K562 (cell line): ENCODE results near the gene PATJ. TPM values are rescaled to one million over a fixed set of nuclear protein-coding genes. Genes with fewer than 3 reads are reported as not detected.

Source experiments
- ATAC-seq: fragments of 200-7000 bp; cut with Tn5 transposase; 3 replicates; pipeline ENCODE4 v1.9.1; 2020; ENCODE audit warnings: moderate library complexity
- BruUV-seq: library from RNA; stranded (reverse); fragments of 400-500 nt; replicated peaks from 2 replicates; lab custom pipeline; 2021; lab: Mats Ljungman, UMichigan
- CTCF ChIA-PET: fragments of 300-600 bp; formaldehyde crosslinking; extraction: SDS; loops from one replicate; lab custom pipeline; 2021; ENCODE audit warnings: low intra/inter-chr PET ratio; lab: Yijun Ruan, JAX
- POLR2A ChIA-PET: fragments of 300-600, 350-650 bp; sonication (Branson Sonifier 250); formaldehyde crosslinking; extraction: SDS; loops from one replicate; lab custom pipeline; 2021; ENCODE audit warnings: antibody characterized with exemption, inconsistent platforms; lab: Yijun Ruan, JAX
- DNase-seq, 4 experiments: peaks; one replicate each; pipeline versions ENCODE4 v3.0.0 to v3.0.0-alpha.2; 2011 to 2018; ENCODE audit warnings: low spot score in 3 of 4, mixed read lengths in 3 of 4; ENCODE audit errors: extremely low read depth in 1 of 4
- FAIRE-seq: peaks from 2 replicates; lab custom pipeline; 2011; peaks lifted over from hg19 to GRCh38; lab: Jason Lieb, UNC
- H2AFZ ChIP-seq: 2 replicates; pipeline ENCODE4 v1.6.0; 2011; ENCODE audit warnings: low read depth, low read length, control low read depth, inconsistent platforms
- H3K27ac ChIP-seq: fragments of 200-600 bp; 3 replicates; pipeline ENCODE4 v1.8.0; 2011; ENCODE audit warnings: low read depth, mild to moderate bottlenecking, control low read depth, inconsistent platforms, low read length, moderate library complexity, mixed read lengths; ENCODE audit errors: extremely low read depth
- H3K27me3 ChIP-seq, 2 experiments: fragments of 300-600 bp in 1 of 2; 2 replicates in 1 of 2; 3 replicates in 1 of 2; pipeline versions ENCODE4 v1.6.0 to v1.8.0; 2011; ENCODE audit warnings: inconsistent platforms in 2 of 2, low read length in 2 of 2, mild to moderate bottlenecking in 1 of 2, mixed read lengths in 1 of 2, moderate library complexity in 1 of 2; ENCODE audit not compliant: control insufficient read depth in 2 of 2, insufficient read depth in 2 of 2
- H3K36me3 ChIP-seq: fragments of 300-600 bp; 3 replicates; pipeline ENCODE4 v1.8.0; 2011; ENCODE audit warnings: mild to moderate bottlenecking, low read length, inconsistent platforms; ENCODE audit not compliant: control insufficient read depth, insufficient read depth
- H3K4me1 ChIP-seq, 2 experiments: fragments of 200-600 bp in 1 of 2; replicated peaks in 1 of 2; 2 replicates in 1 of 2; 3 replicates in 1 of 2; pipeline versions ENCODE4 v1.5.1 to v1.8.0; 2011; ENCODE audit warnings: inconsistent platforms in 2 of 2, low read length in 2 of 2, mild to moderate bottlenecking in 1 of 2, mixed read lengths in 1 of 2, moderate library complexity in 1 of 2; ENCODE audit not compliant: control insufficient read depth in 2 of 2, insufficient read depth in 2 of 2
- H3K4me2 ChIP-seq: 2 replicates; pipeline ENCODE4 v1.6.1; 2011; ENCODE audit warnings: low read length, control low read depth, inconsistent platforms, mixed read lengths; ENCODE audit not compliant: insufficient read depth
- H3K4me3 ChIP-seq: fragments of 200-600 bp; sonication (generic), shearing (Covaris generic); 2 replicates; pipeline ENCODE4 v1.5.1; 2016; ENCODE audit warnings: control low read depth, inconsistent platforms
- H3K79me2 ChIP-seq: fragments of 200-600 bp; 3 replicates; pipeline ENCODE4 v1.8.0; 2011; ENCODE audit warnings: low read length, inconsistent platforms; ENCODE audit not compliant: control insufficient read depth, insufficient read depth
- H3K9ac ChIP-seq, 2 experiments: 2 replicates each; pipeline versions ENCODE4 v1.6.0 to v1.6.1; 2011; ENCODE audit warnings: low read depth in 2 of 2, low read length in 2 of 2, control low read depth in 1 of 2, inconsistent platforms in 1 of 2, mild to moderate bottlenecking in 1 of 2, mixed read lengths in 1 of 2; ENCODE audit not compliant: insufficient read depth in 1 of 2
- H3K9me1 ChIP-seq: one replicate; pipeline ENCODE4 v1.6.0; 2011; ENCODE audit warnings: inconsistent platforms, mild to moderate bottlenecking, low read length, moderate library complexity; ENCODE audit not compliant: control insufficient read depth, insufficient read depth
- H3K9me3 ChIP-seq: replicated peaks from 2 replicates; pipeline ENCODE4 v1.5.1; 2011; ENCODE audit warnings: low read depth, low read length, inconsistent platforms; ENCODE audit not compliant: control insufficient read depth, insufficient read depth
- H4K20me1 ChIP-seq: replicated peaks from 2 replicates; pipeline ENCODE4 v1.6.1; 2011; ENCODE audit warnings: low read length, inconsistent platforms, mixed read lengths; ENCODE audit not compliant: control insufficient read depth, insufficient read depth
- ARNT ChIP-seq, 2 experiments: fragments of 450-650 bp; IDR thresholded peaks; 2 replicates each; pipeline ENCODE4 v1.6.1; 2016; ENCODE audit warnings: mild to moderate bottlenecking in 1 of 2
- BMI1 ChIP-seq: fragments of 150-350 bp; IDR thresholded peaks from 2 replicates; pipeline ENCODE4 v1.6.1; 2014; ENCODE audit warnings: low read length
- BRD9 ChIP-seq: fragments of 450-650 bp; IDR thresholded peaks from 2 replicates; pipeline ENCODE4 v1.6.1; 2018; ENCODE audit warnings: low read depth; ENCODE audit not compliant: partially characterized antibody
- CCNT2 ChIP-seq: IDR thresholded peaks from 2 replicates; pipeline ENCODE4 v1.6.1; 2011; ENCODE audit warnings: borderline replicate concordance, low read depth, mild to moderate bottlenecking, moderate library complexity, mixed read lengths, low read length; ENCODE audit not compliant: insufficient read length; ENCODE audit errors: extremely low read depth
- EP300 ChIP-seq: IDR thresholded peaks from 2 replicates; pipeline ENCODE4 v1.6.1; 2012; ENCODE audit warnings: low read length, improper control_type of control experiment
- MBD2 ChIP-seq: sonication (generic); IDR thresholded peaks from 2 replicates; pipeline ENCODE4 v1.6.1; 2016; ENCODE audit warnings: low read depth, borderline replicate concordance
- MXD1 ChIP-seq: fragments of 250-450 bp; sonication (Bioruptor Pico); IDR thresholded peaks from 2 replicates; pipeline ENCODE4 v1.8.0; 2021; ENCODE audit warnings: borderline replicate concordance, mild to moderate bottlenecking, moderate library complexity; ENCODE audit not compliant: poor library complexity, severe bottlenecking
- PCBP1 ChIP-seq: fragments of 200-400 bp; formaldehyde crosslinking; IDR thresholded peaks from 2 replicates; pipeline ENCODE4 v1.6.1; 2018; ENCODE audit warnings: mild to moderate bottlenecking, low read depth, low read length; ENCODE audit not compliant: poor library complexity, severe bottlenecking
- ZNF668 ChIP-seq: fragments of 250-450 bp; sonication (Bioruptor Pico); IDR thresholded peaks from 2 replicates; pipeline ENCODE4 v1.8.0; 2022; ENCODE audit warnings: mild to moderate bottlenecking, inconsistent platforms
- WGBS: fragments of 100-300 bp; shearing (Covaris generic); methylation state at CpG from one replicate; pipeline ENCODE4 v1.1.6; 2016; ENCODE audit warnings: low coverage, mixed read lengths; ENCODE audit not compliant: insufficient coverage; ENCODE audit errors: missing lambda C conversion rate; 5-methylcytosine and 5-hydroxymethylcytosine counted together
- in situ Hi-C: fragments of 300-500 bp; cut with MboI; formaldehyde crosslinking; loops from 4 replicates; pipeline ENCODE4 v1.15.0; 2018; ENCODE audit warnings: inconsistent platforms, mixed read lengths
- intact Hi-C: fragments of 100-400 bp; cut with micrococcal nuclease; formaldehyde crosslinking; loops from 2 replicates; pipeline ENCODE4 v1.14.2; 2022
- polyA plus RNA-seq, 8 experiments: library from polyadenylated mRNA; depleted of rRNA in 4 of 8; stranded (reverse) in 5 of 8; unstranded in 3 of 8; fragments of >200 nt; fragmentation: Nextera tagmentation in 2 of 8; fragmentation: Illumina TruSeq in 1 of 8; extraction: Ambion mirVana in 2 of 8; extraction: Trizol in 1 of 8; gene quantifications; 2 replicates each; pipeline versions ENCODE4 v1.2.1 to v1.2.3, GENCODE V29; 2011 to 2014; ENCODE audit warnings: inconsistent platforms in 1 of 8, missing spikeins in 1 of 8
- total RNA-seq, 7 experiments: library from RNA; depleted of rRNA in 6 of 7; stranded (reverse); fragments of >200 nt in 6 of 7; fragmentation: Illumina TruSeq in 2 of 7; extraction: Trizol in 2 of 7; gene quantifications; 2 replicates each; pipeline versions ENCODE4 v1.2.1 to v1.2.3, GENCODE V29; 2011 to 2021; ENCODE audit warnings: low replicate concordance in 1 of 7

PATJ gene
- total and polyA plus RNA-seq, 9 of the 15 experiments (the other 6 are each of a cell fraction or from before 2014, with no cell fraction given), result 0.22 TPM; not detected in 8

- no TSS peak for BruUV-seq
- no peak for TF ChIP-seq ZNF668 (CRISPR knock-in tag)
- no peak for TF ChIP-seq EP300
- TF ChIP-seq BMI1, result no peak
- no peak for TF ChIP-seq ARNT (IDR thresholded peaks at IDR 0.05)
- no peak for TF ChIP-seq PCBP1
- no peak for TF ChIP-seq MBD2
- TF ChIP-seq BRD9, result no peak
- TF ChIP-seq CCNT2, result no peak
- no peak for TF ChIP-seq MXD1 (CRISPR knock-in tag)
- Histone ChIP-seq H3K27me3 (no peaks in the 10 kb centered on the region; a peak in 1 of 5 replicates), H2AFZ (no peak overlapping the region), H3K4me1 (no peaks in the 10 kb centered on the region), H3K9me1 (no peaks in the 10 kb centered on the region), H3K4me2 (no peak overlapping the region), H3K9ac (no peak overlapping the region), H3K36me3 (no peaks in the 10 kb centered on the region), H3K9me3 (no peaks in the 10 kb centered on the region), H3K27ac (no peak overlapping the region), H3K4me3 (no peak overlapping the region), H4K20me1 (no peaks in the 10 kb centered on the region), H3K79me2 (no peaks in the 10 kb centered on the region)
- intact Hi-C loops (no loop called here), in situ Hi-C loops (no loop called here)
- FAIRE-seq (no peak), ATAC-seq (no peak), DNase-seq (no peak)
- POLR2A ChIA-PET, result no interaction called here
- CTCF ChIA-PET, result no interaction called here
- 1% methylated on average over 6 of the region's 6 CpGs for WGBS
These were observed 471.0 kb downstream of the PATJ start for GRCh38 chr1:62213075-62213914.
